Natural killer cell treated with Interleukin-12 subunit alpha and Interleukin-12 subunit beta and Interleukin-15 and Interleukin-18, amount 100 ng/mL, for 72 hours (primary cell): Measurements from ENCODE around the gene SIRT7. TPM values are rescaled to one million over a fixed set of nuclear protein-coding genes. Genes with fewer than 3 reads are reported as not detected.
"Not testable (repeated sequence)": the region's sequence is repeated elsewhere in the genome, so short reads cannot be mapped to it uniquely, and the experiment has no call there.

Experiments
- ATAC-seq, 2 donors: fragments of 150-1000 bp; cut with Tn5 transposase in 1 of 2; sonication (Bioruptor Pico), chemical (Tn5 transposase) in 1 of 2; 2 replicates each; pipeline ENCODE4 v1.10.0; 2021
- DNase-seq: peaks from one replicate; pipeline ENCODE4 v3.0.0; 2022; ENCODE audit warnings: low spot score
- H3K27ac Mint-ChIP-seq, 2 donors: 1 replicate in 1 of 2; 2 replicates in 1 of 2; pipeline ENCODE4 v1.8.0; 2022; ENCODE audit warnings: mixed read lengths in 2 of 2, mild to moderate bottlenecking in 1 of 2, moderate library complexity in 1 of 2
- H3K27me3 Mint-ChIP-seq, 2 donors: 1 replicate in 1 of 2; 2 replicates in 1 of 2; pipeline ENCODE4 v1.8.0; 2022; ENCODE audit warnings: mixed read lengths in 2 of 2
- H3K36me3 Mint-ChIP-seq: one replicate; pipeline ENCODE4 v1.8.0; 2022; ENCODE audit warnings: mixed read lengths
- H3K4me1 Mint-ChIP-seq, 2 donors: 1 replicate in 1 of 2; 2 replicates in 1 of 2; pipeline ENCODE4 v1.8.0; 2022; ENCODE audit warnings: low read depth in 2 of 2, mixed read lengths in 2 of 2, mild to moderate bottlenecking in 1 of 2
- H3K4me3 Mint-ChIP-seq: one replicate; pipeline ENCODE4 v1.8.0; 2022; ENCODE audit warnings: mixed read lengths
- H3K9me3 Mint-ChIP-seq: 2 replicates; pipeline ENCODE4 v1.8.0; 2022; ENCODE audit warnings: mixed read lengths
- total RNA-seq, 2 donors: library from RNA; stranded (reverse); gene quantifications; one replicate each; pipeline ENCODE4 v1.2.3, GENCODE V29; 2022

Gene SIRT7
- total RNA-seq, 2 donors from 2014 or later = 69.4 to 77.6 TPM

GRCh38 chr17:81923302-81924260 lies 5.6 kb upstream of the SIRT7 start:
- ATAC-seq (peak in 1 of 2 donors; percentile 5), DNase-seq (no peak)
- H3K9me3 Mint-ChIP-seq = no peaks in the 10 kb centered on the region
- peaks cover 14 to 19% of the 10 kb centered on the region in 2 donors for H3K4me1 Mint-ChIP-seq
- no peaks in the 10 kb centered on the region for H3K27me3 Mint-ChIP-seq
- no peaks in the 10 kb centered on the region for H3K36me3 Mint-ChIP-seq
- H3K4me3 Mint-ChIP-seq = peak overlapping the region; percentile 72
- H3K27ac Mint-ChIP-seq = peak overlapping the region in 1 of 2 donors; percentile 70

- Mint-ChIP-seq H3K9me3 (no peaks in the 10 kb centered on the region), H3K36me3 (no peaks in the 10 kb centered on the region), H3K4me1 (peaks cover 14 to 22% of the 10 kb centered on the region in 2 donors), H3K4me3 (peak overlapping the region; percentile 72), H3K27me3 (no peaks in the 10 kb centered on the region), H3K27ac (peak overlapping the region in 1 of 2 donors; percentile 70)
- ATAC-seq (no peak), DNase-seq (no peak)
Measured at GRCh38 chr17:81922566-81923301, 4.8 kb upstream of the SIRT7 start.

DNA sequence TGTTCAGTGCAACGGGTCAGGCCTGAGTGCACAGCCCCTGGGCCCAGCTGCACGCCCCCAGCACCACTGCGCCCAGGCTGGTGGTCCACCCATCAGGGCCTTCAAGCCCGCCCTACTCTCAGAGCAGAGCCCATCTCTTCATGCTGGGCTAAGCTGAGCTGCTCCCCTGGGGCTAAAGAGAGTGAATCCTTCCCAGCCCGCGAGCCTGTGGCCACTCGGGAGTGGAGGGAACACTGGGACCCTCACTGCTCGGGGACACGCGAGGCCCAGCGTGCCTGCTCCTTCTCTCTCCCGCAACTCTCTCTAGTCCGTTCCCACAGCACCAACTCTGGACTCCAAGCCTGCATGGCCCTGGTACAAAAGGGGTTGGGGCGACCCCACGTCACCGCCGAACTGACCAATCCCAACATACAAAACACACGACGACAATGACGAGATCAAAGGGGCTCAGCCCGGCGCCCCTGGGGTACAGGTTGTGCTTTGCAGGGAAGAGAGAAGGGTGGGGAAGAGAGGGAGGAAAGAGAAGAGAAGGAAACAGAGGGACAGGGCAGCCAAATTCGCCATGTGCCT lies 4.1 kb upstream of the SIRT7 start:
- H3K4me1 Mint-ChIP-seq = peaks cover 18 to 25% of the 10 kb centered on the region in 2 donors
- DNase-seq (no peak), ATAC-seq (no peak)
- no peak overlapping the region for H3K27ac Mint-ChIP-seq
- H3K9me3 Mint-ChIP-seq = no peaks in the 10 kb centered on the region
- H3K27me3 Mint-ChIP-seq = no peaks in the 10 kb centered on the region
- H3K36me3 Mint-ChIP-seq = no peaks in the 10 kb centered on the region
- H3K4me3 Mint-ChIP-seq = no peak overlapping the region

GRCh38 chr17:81921537-81921862 lies 3.5 kb upstream of the SIRT7 start:
- no peaks in the 10 kb centered on the region for H3K9me3 Mint-ChIP-seq
- DNase-seq (no peak), ATAC-seq (no peak)
- H3K36me3 Mint-ChIP-seq = no peaks in the 10 kb centered on the region
- H3K4me1 Mint-ChIP-seq = peaks cover 22 to 31% of the 10 kb centered on the region in 2 donors
- H3K27me3 Mint-ChIP-seq = no peaks in the 10 kb centered on the region
- H3K27ac Mint-ChIP-seq = no peak overlapping the region
- no peak overlapping the region for H3K4me3 Mint-ChIP-seq

DNA sequence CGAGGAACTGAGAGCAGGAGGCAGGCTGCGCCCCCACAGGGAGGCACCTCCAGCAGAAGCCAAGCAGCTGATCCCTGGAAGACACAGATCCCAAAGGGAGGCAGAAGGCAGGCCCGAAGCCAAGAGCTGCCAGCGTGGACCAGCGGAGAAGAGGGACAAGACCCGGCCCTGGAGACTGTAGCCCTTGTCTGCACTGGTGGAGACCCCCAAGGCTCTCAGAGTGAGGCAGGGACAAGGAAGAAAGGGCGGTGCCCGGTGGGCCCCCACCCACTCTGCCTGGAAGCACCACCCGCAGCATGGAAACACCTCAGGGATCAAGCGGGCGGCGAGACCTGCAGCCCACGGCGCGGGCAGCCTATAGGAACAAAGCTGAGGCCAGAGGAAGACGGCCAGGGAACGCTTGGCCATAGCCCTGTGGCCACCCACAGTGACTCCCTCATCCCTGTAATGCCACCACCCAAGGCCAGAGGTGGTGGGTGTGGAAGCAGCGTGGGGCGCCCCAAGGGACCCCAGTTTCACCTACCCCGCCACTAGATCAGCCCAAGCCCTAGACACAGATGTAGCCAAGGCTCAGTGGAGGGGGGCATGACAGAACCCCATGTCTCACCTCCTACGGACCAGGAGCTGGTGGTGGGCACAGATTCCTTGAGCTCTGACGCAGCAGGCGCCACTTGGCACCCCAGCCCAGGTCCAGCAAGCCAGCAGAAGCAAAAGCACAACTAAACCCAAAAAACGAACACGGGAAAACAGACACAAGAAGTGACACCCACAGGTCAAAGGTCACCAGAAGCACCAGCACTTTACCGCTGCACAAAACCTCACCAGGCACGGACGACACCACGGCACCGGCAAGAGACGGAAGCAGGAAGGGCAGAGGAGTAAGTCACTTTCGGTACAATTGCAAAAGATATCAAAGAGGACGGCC lies 2.9 kb upstream of the SIRT7 start:
- ATAC-seq (no peak), DNase-seq (no peak)
- no peaks in the 10 kb centered on the region for H3K9me3 Mint-ChIP-seq
- H3K4me1 Mint-ChIP-seq = peaks cover 20 to 30% of the 10 kb centered on the region in 2 donors
- H3K36me3 Mint-ChIP-seq = no peaks in the 10 kb centered on the region
- no peaks in the 10 kb centered on the region for H3K27me3 Mint-ChIP-seq
- H3K27ac Mint-ChIP-seq = no peak overlapping the region
- H3K4me3 Mint-ChIP-seq = no peak overlapping the region

DNA sequence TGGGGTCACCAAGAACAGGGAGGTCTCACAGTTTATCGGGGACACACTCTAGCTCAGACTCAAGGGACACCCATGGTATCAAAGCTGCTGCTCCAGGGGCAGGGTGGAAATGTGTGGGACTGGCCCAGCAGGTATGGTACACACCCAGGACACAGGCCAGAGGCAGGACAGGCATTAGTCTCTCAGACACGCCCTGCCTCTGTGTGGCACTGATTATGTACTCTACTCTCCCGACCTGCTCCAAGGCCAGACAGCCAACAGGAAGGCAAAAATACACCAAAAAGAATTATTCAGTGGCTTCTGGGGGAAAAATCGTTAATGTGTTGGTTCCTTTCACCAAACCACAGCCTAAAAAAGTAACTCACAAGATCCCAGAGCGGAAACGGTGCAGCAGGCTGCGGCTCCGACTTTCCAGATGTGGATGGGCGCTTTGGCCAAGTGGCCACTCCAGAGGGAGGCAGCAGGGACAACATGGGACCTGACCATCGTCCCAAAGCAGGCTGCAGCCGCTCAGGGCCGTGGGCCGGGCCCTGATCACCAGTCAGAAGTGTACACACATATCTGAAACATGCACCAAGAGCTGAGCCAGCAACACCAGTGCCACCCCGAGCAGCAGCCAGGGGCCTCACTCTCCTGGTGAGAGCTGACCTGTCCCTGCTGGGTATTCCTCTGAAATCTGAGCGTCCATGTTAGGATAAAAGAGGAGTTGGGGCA lies 1.0 kb upstream of the SIRT7 start:
- no peak for ATAC-seq
- no peak for DNase-seq
- peaks cover 18 to 28% of the 10 kb centered on the region in 2 donors for H3K4me1 Mint-ChIP-seq
- no peaks in the 10 kb centered on the region for H3K27me3 Mint-ChIP-seq
- H3K27ac Mint-ChIP-seq = peak overlapping the region; percentile 39 to 81
- H3K4me3 Mint-ChIP-seq = no peak overlapping the region
- H3K9me3 Mint-ChIP-seq = no peaks in the 10 kb centered on the region
- no peaks in the 10 kb centered on the region for H3K36me3 Mint-ChIP-seq

- not testable (repeated sequence) for H3K27me3 Mint-ChIP-seq, H3K36me3 Mint-ChIP-seq, H3K9me3 Mint-ChIP-seq, DNase-seq
- peak overlapping the region; percentile 88 for H3K4me3 Mint-ChIP-seq
- H3K27ac Mint-ChIP-seq = peak overlapping the region; percentile 39 to 81
- peak; percentile 21 to 63 for ATAC-seq
- H3K4me1 Mint-ChIP-seq = peaks cover 17 to 29% of the 10 kb centered on the region in 2 donors
Measured at GRCh38 chr17:81918333-81918669, 325 bp upstream of the SIRT7 start.

GRCh38 chr17:81916234-81917001 lies 1.6 kb downstream of the SIRT7 start:
- no peaks in the 10 kb centered on the region for H3K27me3 Mint-ChIP-seq
- no peak for ATAC-seq
- H3K4me1 Mint-ChIP-seq = peaks cover 17 to 29% of the 10 kb centered on the region in 2 donors
- H3K9me3 Mint-ChIP-seq = no peaks in the 10 kb centered on the region
- DNase-seq = no peak
- peak overlapping the region; percentile 51 to 72 for H3K27ac Mint-ChIP-seq
- peaks cover 6% of the 10 kb centered on the region for H3K36me3 Mint-ChIP-seq
- H3K4me3 Mint-ChIP-seq = peak overlapping the region; percentile 92

- peak overlapping the region; percentile 15 for H3K4me3 Mint-ChIP-seq
- H3K27ac Mint-ChIP-seq = no peak overlapping the region
Measured at GRCh38 chr17:81915331-81915730, 2.6 kb downstream of the SIRT7 start.

GRCh38 chr17:81914103-81914850 lies 3.7 kb downstream of the SIRT7 start:
- ATAC-seq (no peak), DNase-seq (peak; percentile 52)
- Mint-ChIP-seq H3K9me3 (no peaks in the 10 kb centered on the region), H3K27ac (no peak overlapping the region), H3K36me3 (peaks cover 6% of the 10 kb centered on the region), H3K4me3 (no peak overlapping the region), H3K4me1 (peaks cover 17 to 26% of the 10 kb centered on the region in 2 donors), H3K27me3 (no peaks in the 10 kb centered on the region)

More at GRCh38 chr17:81915331-81915730, 2.6 kb downstream of the SIRT7 start:
- ATAC-seq (no peak), DNase-seq (peak; percentile 57)
- no peaks in the 10 kb centered on the region for H3K9me3 Mint-ChIP-seq
- H3K36me3 Mint-ChIP-seq = peaks cover 6% of the 10 kb centered on the region
- no peaks in the 10 kb centered on the region for H3K27me3 Mint-ChIP-seq
- H3K4me1 Mint-ChIP-seq = peaks cover 17 to 29% of the 10 kb centered on the region in 2 donors

DNA sequence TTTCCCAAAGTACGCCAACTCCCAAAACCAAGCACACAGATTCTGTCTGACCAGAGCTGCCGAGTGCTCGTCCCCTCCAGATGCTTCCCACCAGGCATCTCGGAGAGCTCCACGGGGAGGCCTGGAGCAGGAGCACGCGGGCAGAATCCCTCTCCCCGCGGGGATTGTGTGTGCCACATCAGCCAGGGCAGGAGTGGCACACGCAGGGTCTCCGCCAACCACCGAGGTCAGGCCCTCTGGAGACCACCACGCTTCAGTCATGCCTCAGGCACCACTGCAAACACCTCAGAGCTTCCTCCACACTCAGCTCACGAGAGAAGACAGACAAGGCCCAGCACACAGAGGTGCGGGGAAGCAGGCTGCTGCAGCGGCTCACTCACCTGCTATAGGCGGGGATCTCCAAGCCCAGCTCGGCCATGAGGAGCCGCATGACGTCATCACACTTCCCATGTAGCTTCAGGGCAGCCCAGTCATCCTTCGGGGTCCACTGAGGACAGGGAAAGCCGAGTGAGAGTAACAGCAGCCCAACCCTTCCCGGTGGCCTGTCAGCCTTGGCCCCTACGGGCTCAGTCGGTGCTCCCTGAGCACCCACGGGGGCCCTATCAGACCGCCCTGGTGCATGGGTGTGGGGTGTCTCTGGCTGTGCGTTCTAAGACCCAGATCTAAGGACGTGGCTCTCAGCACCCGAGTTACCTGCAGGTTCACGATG lies 4.4 kb downstream of the SIRT7 start:
- DNase-seq (peak; percentile 56), ATAC-seq (no peak)
- H3K27me3 Mint-ChIP-seq = no peaks in the 10 kb centered on the region
- peaks cover 17 to 21% of the 10 kb centered on the region in 2 donors for H3K4me1 Mint-ChIP-seq
- peaks cover 6% of the 10 kb centered on the region for H3K36me3 Mint-ChIP-seq
- H3K4me3 Mint-ChIP-seq = peak overlapping the region; percentile 41
- H3K27ac Mint-ChIP-seq = peak overlapping the region in 1 of 2 donors; percentile 37
- H3K9me3 Mint-ChIP-seq = no peaks in the 10 kb centered on the region
